SU-DHL-6 (cell line): Measurements from ENCODE around the gene SLC16A12.

ENCODE experiments used
- H2AFZ ChIP-seq: fragments of 200-600 bp; sonication (generic); 2 replicates; pipeline ENCODE4 v1.6.1; 2014; ENCODE audit warnings: low read depth, mild to moderate bottlenecking, moderate library complexity, mixed read lengths, antibody characterized with exemption, low read length; ENCODE audit not compliant: severe bottlenecking
- H3F3A ChIP-seq: fragments of 200-600 bp; shearing (Covaris generic); 2 replicates; pipeline ENCODE4 v1.6.0; 2016; ENCODE audit warnings: antibody characterized with exemption, mild to moderate bottlenecking; ENCODE audit not compliant: insufficient read depth
- H3K27ac ChIP-seq: fragments of 200-600 bp; sonication (generic); 2 replicates; pipeline ENCODE4 v1.5.1; 2016; ENCODE audit warnings: low read depth, mild to moderate bottlenecking, low read length, moderate library complexity, mixed read lengths
- H3K27me3 ChIP-seq: fragments of 200-600 bp; sonication (generic), shearing (Covaris generic); 2 replicates; pipeline ENCODE4 v1.6.0; 2014; ENCODE audit warnings: mild to moderate bottlenecking, low read length
- H3K36me3 ChIP-seq: fragments of 200-600 bp; sonication (generic); 2 replicates; pipeline ENCODE4 v1.6.1; 2014; ENCODE audit warnings: mild to moderate bottlenecking, low read length, mixed read lengths
- H3K4me2 ChIP-seq: fragments of 300-600, 200-600 bp; shearing (Covaris generic), sonication (generic); 2 replicates; pipeline ENCODE4 v1.6.0; 2014; ENCODE audit warnings: low read length, low read depth, mild to moderate bottlenecking; ENCODE audit not compliant: poor library complexity, severe bottlenecking
- H3K4me3 ChIP-seq: fragments of 200-600 bp; sonication (generic); 2 replicates; pipeline ENCODE4 v1.5.1; 2014; ENCODE audit warnings: antibody characterized with exemption, low read length, mild to moderate bottlenecking, mixed read lengths; ENCODE audit not compliant: insufficient read depth, poor library complexity, severe bottlenecking
- H3K79me2 ChIP-seq: fragments of 200-600 bp; sonication (generic); 2 replicates; pipeline ENCODE4 v1.6.1; 2014; ENCODE audit warnings: mild to moderate bottlenecking, low read length, moderate library complexity; ENCODE audit not compliant: insufficient read depth
- H3K9ac ChIP-seq: fragments of 200-600 bp; sonication (generic); 2 replicates; pipeline ENCODE4 v1.7.0; 2014; ENCODE audit warnings: mild to moderate bottlenecking, low read length
- H3K9me2 ChIP-seq: fragments of 200-600 bp; sonication (generic); replicated peaks from 2 replicates; pipeline ENCODE4 v1.6.1; 2014; ENCODE audit warnings: low read length; ENCODE audit not compliant: insufficient read depth
- H3K9me3 ChIP-seq: fragments of 200-600 bp; sonication (generic); 2 replicates; pipeline ENCODE4 v1.6.1; 2014; ENCODE audit warnings: low read length, mixed read lengths; ENCODE audit not compliant: insufficient read depth
- H4K20me1 ChIP-seq: fragments of 200-600 bp; sonication (generic); 2 replicates; pipeline ENCODE4 v1.6.1; 2014; ENCODE audit warnings: low read depth, mild to moderate bottlenecking, antibody characterized with exemption, low read length, moderate library complexity, mixed read lengths
- CTCF ChIP-seq: fragments of 200-600 bp; sonication (generic); IDR thresholded peaks from one replicate; pipeline ENCODE4 v1.5.1; 2017; ENCODE audit warnings: antibody characterized with exemption, mild to moderate bottlenecking, low read length, moderate library complexity; ENCODE audit not compliant: insufficient read depth, poor library complexity, severe bottlenecking
- EZH2phosphoT487 ChIP-seq: fragments of 200-600 bp; sonication (generic), shearing (Covaris generic); conservative IDR thresholded peaks from 2 replicates; pipeline ENCODE4 v1.6.1; 2018; ENCODE audit warnings: mild to moderate bottlenecking, antibody characterized with exemption, low read length, moderate library complexity, mixed read lengths

Gene SLC16A12

DNA sequence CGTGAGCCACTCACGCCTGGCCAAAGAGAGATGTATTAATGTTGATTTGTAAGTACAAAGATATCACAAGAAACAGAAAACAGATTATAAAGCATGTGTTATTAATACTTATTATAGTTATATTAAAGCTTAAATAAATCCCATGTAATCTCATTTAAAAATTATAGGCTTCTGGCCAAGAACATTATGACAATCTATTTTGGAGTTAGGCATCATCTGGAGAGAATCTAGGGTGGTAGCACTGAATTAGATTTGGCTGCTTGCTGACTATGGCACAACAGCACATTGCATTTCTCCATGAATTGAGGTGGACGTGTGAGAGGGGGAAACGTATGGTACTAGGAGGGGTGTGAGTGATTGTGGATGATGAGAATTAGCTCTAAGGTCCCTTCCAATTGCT, 16.8 kb upstream of the SLC16A12 start:
- TF ChIP-seq CTCF, result no peak
- no peak for TF ChIP-seq EZH2phosphoT487
- Histone ChIP-seq H3K4me2 (no peak overlapping the region), H2AFZ (no peak overlapping the region), H3K9me3 (no peaks in the 10 kb centered on the region), H3F3A (no peaks in the 10 kb centered on the region), H3K4me3 (no peak overlapping the region), H4K20me1 (no peaks in the 10 kb centered on the region), H3K9me2 (no peaks in the 10 kb centered on the region), H3K36me3 (no peaks in the 10 kb centered on the region), H3K79me2 (no peaks in the 10 kb centered on the region), H3K27ac (no peak overlapping the region), H3K9ac (no peak overlapping the region), H3K27me3 (no peaks in the 10 kb centered on the region)

DNA sequence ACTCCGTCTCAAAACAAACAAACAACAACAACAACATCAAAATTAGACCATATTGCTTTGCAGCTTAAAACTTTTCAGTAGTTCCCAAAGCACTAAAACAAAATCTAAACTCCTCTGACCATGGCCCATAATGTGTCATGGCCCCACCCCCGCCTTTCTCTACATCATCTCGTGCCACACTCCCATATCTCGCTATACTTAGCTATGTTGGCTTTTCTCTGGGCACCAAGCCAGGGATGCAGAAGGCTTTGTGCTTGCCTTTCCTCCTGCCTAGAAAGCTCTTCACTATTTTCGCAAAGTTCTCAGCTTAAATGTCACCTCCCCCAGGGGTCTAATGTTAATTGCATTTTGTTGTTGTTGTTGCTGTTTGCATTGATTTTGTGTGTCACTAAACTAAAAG, 15.1 kb upstream of the SLC16A12 start:
- H3F3A ChIP-seq, result no peaks in the 10 kb centered on the region
- no peaks in the 10 kb centered on the region for H4K20me1 ChIP-seq
- H3K9ac ChIP-seq, result no peak overlapping the region
- H3K27ac ChIP-seq, result no peak overlapping the region
- H3K27me3 ChIP-seq, result no peaks in the 10 kb centered on the region
- no peak overlapping the region for H3K4me3 ChIP-seq
- H3K79me2 ChIP-seq, result no peaks in the 10 kb centered on the region
- H3K9me3 ChIP-seq, result no peaks in the 10 kb centered on the region
- no peaks in the 10 kb centered on the region for H3K9me2 ChIP-seq
- H2AFZ ChIP-seq, result no peak overlapping the region
- no peak overlapping the region for H3K4me2 ChIP-seq
- no peak for TF ChIP-seq CTCF
- no peak for TF ChIP-seq EZH2phosphoT487
- H3K36me3 ChIP-seq, result no peaks in the 10 kb centered on the region

- Histone ChIP-seq H3K9me2 (no peaks in the 10 kb centered on the region), H3K27ac (no peak overlapping the region), H3K4me3 (no peak overlapping the region), H3K9me3 (no peaks in the 10 kb centered on the region), H3K79me2 (no peaks in the 10 kb centered on the region), H3K9ac (no peak overlapping the region), H2AFZ (no peak overlapping the region), H3K36me3 (no peaks in the 10 kb centered on the region), H3K27me3 (no peaks in the 10 kb centered on the region), H3K4me2 (no peak overlapping the region), H4K20me1 (no peaks in the 10 kb centered on the region), H3F3A (no peaks in the 10 kb centered on the region)
- TF ChIP-seq CTCF, result no peak
Observed at GRCh38 chr10:89549510-89549909, 14.1 kb upstream of the SLC16A12 start.

DNA sequence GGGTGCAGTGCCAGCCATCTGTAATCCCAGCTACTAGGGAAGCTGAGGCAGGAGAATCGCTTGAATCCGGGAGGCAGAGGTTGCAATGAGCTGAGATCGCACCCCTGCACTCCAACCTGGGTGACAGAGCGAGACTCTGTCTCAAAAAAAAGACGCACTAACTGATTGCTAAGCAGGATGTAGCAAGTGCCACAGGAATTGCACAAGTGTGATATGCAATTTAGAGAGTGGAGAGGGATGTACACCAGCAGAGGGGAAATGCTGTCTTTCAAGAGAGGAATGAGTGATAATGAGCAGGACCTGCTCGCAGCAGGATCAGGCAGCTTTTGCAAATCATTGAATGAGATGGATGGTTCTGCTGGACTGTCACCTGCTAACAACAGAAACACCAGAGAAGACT, 13.3 kb upstream of the SLC16A12 start:
- Histone ChIP-seq H3K9me2 (no peaks in the 10 kb centered on the region), H3K4me3 (no peak overlapping the region), H3K27me3 (no peaks in the 10 kb centered on the region), H3K79me2 (no peaks in the 10 kb centered on the region), H3F3A (no peaks in the 10 kb centered on the region), H3K27ac (no peak overlapping the region), H3K9me3 (no peaks in the 10 kb centered on the region), H3K36me3 (no peaks in the 10 kb centered on the region), H4K20me1 (no peaks in the 10 kb centered on the region), H3K4me2 (no peak overlapping the region), H2AFZ (no peak overlapping the region), H3K9ac (no peak overlapping the region)
- TF ChIP-seq CTCF (no peak), EZH2phosphoT487 (no peak)
